Panc1 (cell line): ENCODE measurements around the gene EWSR1. TPM values are rescaled to one million over a fixed set of nuclear protein-coding genes. Genes with fewer than 3 reads are reported as not detected.
A peak's percentile ranks its signal among the peaks of the same experiment; 100 is the strongest.

ENCODE experiments used
- ATAC-seq: fragments of 200-7000 bp; cut with Tn5 transposase; 2 replicates; pipeline ENCODE4 v1.9.1; 2020; ENCODE audit warnings: mild to moderate bottlenecking, moderate library complexity
- BruUV-seq: library from RNA; stranded (reverse); fragments of 400-500 nt; replicated peaks from 2 replicates; lab custom pipeline; 2021; lab: Mats Ljungman, UMichigan
- CTCF ChIA-PET: fragments of 300-600 bp; sonication (Branson Sonifier 250); formaldehyde crosslinking; loops from one replicate; lab custom pipeline; 2022; ENCODE audit warnings: antibody characterized with exemption; lab: Charles Lee
- POLR2A ChIA-PET: fragments of 300-600 bp; sonication (Branson Sonifier 250); formaldehyde crosslinking; loops from one replicate; lab custom pipeline; 2022; ENCODE audit warnings: antibody characterized with exemption; lab: Charles Lee
- DNase-seq: peaks from one replicate; pipeline ENCODE4 v3.0.0-alpha.2; 2010; ENCODE audit warnings: low read depth, low spot score
- H3K27ac ChIP-seq: 2 replicates; pipeline ENCODE4 v1.5.1; 2011; ENCODE audit warnings: mild to moderate bottlenecking, low read length, inconsistent platforms
- H3K27me3 ChIP-seq: fragments of 200-500 bp; sonication (Bioruptor generic); 2 replicates; pipeline ENCODE4 v1.6.0; 2014; ENCODE audit warnings: low read length, inconsistent platforms; ENCODE audit not compliant: control insufficient read depth, insufficient read depth
- H3K36me3 ChIP-seq: fragments of 200-500 bp; sonication (Bioruptor generic); 2 replicates; pipeline ENCODE4 v1.5.1; 2014; ENCODE audit warnings: inconsistent platforms, mild to moderate bottlenecking, low read length, moderate library complexity; ENCODE audit not compliant: control insufficient read depth, insufficient read depth
- H3K4me1 ChIP-seq: 2 replicates; pipeline ENCODE4 v1.5.1; 2011; ENCODE audit warnings: inconsistent platforms, mild to moderate bottlenecking, low read length, moderate library complexity; ENCODE audit not compliant: control insufficient read depth, insufficient read depth
- H3K4me3 ChIP-seq, 2 experiments: 2 replicates each; pipeline ENCODE4 v1.5.1; 2011 to 2012; ENCODE audit warnings: low read depth in 2 of 2, low read length in 2 of 2, mild to moderate bottlenecking in 2 of 2, inconsistent platforms in 1 of 2, moderate library complexity in 1 of 2
- H3K9me3 ChIP-seq: fragments of 200-500 bp; sonication (Bioruptor generic); 2 replicates; pipeline ENCODE4 v1.5.1; 2014; ENCODE audit warnings: low read depth, mild to moderate bottlenecking, inconsistent platforms, low read length, moderate library complexity; ENCODE audit not compliant: control insufficient read depth, insufficient read depth
- CTCF ChIP-seq: fragments of 450-650 bp; IDR thresholded peaks from 2 replicates; pipeline ENCODE4 v1.5.1; 2017; ENCODE audit warnings: mild to moderate bottlenecking
- POLR2AphosphoS5 ChIP-seq: IDR thresholded peaks from 2 replicates; pipeline ENCODE4 v1.6.1; 2012; ENCODE audit warnings: mild to moderate bottlenecking, low read depth, low read length, moderate library complexity
- SIN3A ChIP-seq: IDR thresholded peaks from 2 replicates; pipeline ENCODE4 v1.6.1; 2012; ENCODE audit warnings: low read depth, mild to moderate bottlenecking, low read length, moderate library complexity, borderline replicate concordance; ENCODE audit not compliant: insufficient read depth
- TCF7L2 ChIP-seq: IDR thresholded peaks from 2 replicates; pipeline ENCODE4 v1.6.1; 2011; ENCODE audit warnings: mild to moderate bottlenecking, low read depth, low read length, inconsistent platforms
- in situ Hi-C: cut with HindIII; loops from 2 replicates; pipeline ENCODE4 v1.10.0; 2016; ENCODE audit warnings: low sequenced_read_pairs, low pct_unique_long_range_greater_than_20kb
- intact Hi-C: fragments of 100-400 bp; cut with micrococcal nuclease; formaldehyde crosslinking; loops from one replicate; pipeline ENCODE4 v1.10.0; 2022; ENCODE audit not compliant: unreplicated experiment
- total RNA-seq: library from RNA; stranded (reverse); gene quantifications from one replicate; pipeline ENCODE4 v1.2.1, GENCODE V29; 2021; ENCODE audit not compliant: unreplicated experiment
- TF ChIP-seq, protein P1 (sequence below), 2 experiments: IDR thresholded peaks; 2 replicates each; pipeline ENCODE4 v1.6.1; 2011 to 2012; ENCODE audit warnings: low read depth in 2 of 2, control low read depth in 1 of 2, low read length in 1 of 2, mild to moderate bottlenecking in 1 of 2, moderate library complexity in 1 of 2; ENCODE audit not compliant: insufficient read depth in 1 of 2

EWSR1 gene
- total RNA-seq, 1 experiment from 2014 or later = 272 TPM

DNA sequence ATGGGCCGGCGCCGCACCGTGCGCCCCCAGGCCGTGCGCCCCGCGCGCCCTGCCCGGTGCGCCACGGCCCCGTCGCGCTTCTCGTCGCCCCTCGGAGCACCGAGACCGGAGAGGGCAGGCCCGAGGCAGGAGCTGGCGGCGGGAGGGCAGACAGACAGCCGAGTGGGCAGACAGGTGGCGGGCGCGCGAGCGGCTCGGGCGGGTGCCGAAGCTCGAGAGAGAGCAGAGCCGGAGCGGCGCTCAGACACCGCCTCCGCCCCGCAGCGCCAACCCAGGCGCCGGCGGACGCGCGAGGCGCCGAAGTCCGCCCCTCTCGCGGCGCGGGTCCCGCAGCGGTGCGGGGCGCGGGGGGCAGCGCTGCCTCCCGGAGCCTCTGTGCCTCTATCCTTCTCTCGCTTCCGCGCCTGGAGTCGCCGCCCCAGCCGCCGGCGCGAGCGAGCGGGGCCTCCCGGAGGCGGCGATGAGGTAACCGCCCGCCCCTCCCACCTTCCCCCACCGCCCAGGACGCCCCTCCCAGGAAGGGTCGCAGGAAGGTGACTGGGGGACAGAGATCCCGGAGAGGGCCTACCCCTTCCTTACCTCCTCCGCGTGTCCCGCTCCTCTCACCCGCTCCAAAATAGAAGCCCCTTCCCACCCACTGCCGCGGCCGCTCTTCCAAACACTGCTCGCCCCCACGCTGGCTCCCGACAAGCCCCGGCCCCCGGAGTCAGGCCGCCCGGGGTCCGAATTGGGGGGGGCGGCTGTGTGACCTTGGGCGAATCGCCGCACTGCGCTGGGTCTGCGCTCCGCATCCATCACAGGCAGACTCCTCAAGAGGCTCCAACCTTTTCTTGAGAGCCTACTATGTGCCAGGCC, 47.4 kb downstream of the EWSR1 start, which contains the start of gene RASL10A:
Gene RASL10A (minus strand): TSS at position 412 of the 855 bp plus-strand sequence. CDS start 451 bp downstream, outside the sequence.
- in situ Hi-C loops = no loop called here
- BruUV-seq = no TSS peak
- H3K4me1 ChIP-seq = peaks cover 4% of the 10 kb centered on the region; the same call in 1 of the 2 replicates
- CTCF ChIA-PET = no interaction called here
- H3K36me3 ChIP-seq = no peaks in the 10 kb centered on the region
- POLR2A ChIA-PET = no interaction called here
- DNase-seq (no peak), ATAC-seq (peak; percentile 27; the same call in 1 of the 2 replicates)
- no peaks in the 10 kb centered on the region for H3K9me3 ChIP-seq
- no peaks in the 10 kb centered on the region for H3K27me3 ChIP-seq
- H3K27ac ChIP-seq = no peak within 1 kb of the TSS
- TF ChIP-seq, protein P1, sequence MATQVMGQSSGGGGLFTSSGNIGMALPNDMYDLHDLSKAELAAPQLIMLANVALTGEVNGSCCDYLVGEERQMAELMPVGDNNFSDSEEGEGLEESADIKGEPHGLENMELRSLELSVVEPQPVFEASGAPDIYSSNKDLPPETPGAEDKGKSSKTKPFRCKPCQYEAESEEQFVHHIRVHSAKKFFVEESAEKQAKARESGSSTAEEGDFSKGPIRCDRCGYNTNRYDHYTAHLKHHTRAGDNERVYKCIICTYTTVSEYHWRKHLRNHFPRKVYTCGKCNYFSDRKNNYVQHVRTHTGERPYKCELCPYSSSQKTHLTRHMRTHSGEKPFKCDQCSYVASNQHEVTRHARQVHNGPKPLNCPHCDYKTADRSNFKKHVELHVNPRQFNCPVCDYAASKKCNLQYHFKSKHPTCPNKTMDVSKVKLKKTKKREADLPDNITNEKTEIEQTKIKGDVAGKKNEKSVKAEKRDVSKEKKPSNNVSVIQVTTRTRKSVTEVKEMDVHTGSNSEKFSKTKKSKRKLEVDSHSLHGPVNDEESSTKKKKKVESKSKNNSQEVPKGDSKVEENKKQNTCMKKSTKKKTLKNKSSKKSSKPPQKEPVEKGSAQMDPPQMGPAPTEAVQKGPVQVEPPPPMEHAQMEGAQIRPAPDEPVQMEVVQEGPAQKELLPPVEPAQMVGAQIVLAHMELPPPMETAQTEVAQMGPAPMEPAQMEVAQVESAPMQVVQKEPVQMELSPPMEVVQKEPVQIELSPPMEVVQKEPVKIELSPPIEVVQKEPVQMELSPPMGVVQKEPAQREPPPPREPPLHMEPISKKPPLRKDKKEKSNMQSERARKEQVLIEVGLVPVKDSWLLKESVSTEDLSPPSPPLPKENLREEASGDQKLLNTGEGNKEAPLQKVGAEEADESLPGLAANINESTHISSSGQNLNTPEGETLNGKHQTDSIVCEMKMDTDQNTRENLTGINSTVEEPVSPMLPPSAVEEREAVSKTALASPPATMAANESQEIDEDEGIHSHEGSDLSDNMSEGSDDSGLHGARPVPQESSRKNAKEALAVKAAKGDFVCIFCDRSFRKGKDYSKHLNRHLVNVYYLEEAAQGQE (IDR thresholded peaks at IDR 0.05; ENCODE audit: insufficient read depth in 1 of 2, low read depth in 2 of 2, low read length in 1 of 2) = no peak
- TF ChIP-seq TCF7L2 = no peak
- no peak for TF ChIP-seq POLR2AphosphoS5
- no peak for TF ChIP-seq CTCF
- TF ChIP-seq SIN3A = no peak
- intact Hi-C loops = no loop called here
- peak within 1 kb of the TSS; percentile 36 to 38 for H3K4me3 ChIP-seq

DNA sequence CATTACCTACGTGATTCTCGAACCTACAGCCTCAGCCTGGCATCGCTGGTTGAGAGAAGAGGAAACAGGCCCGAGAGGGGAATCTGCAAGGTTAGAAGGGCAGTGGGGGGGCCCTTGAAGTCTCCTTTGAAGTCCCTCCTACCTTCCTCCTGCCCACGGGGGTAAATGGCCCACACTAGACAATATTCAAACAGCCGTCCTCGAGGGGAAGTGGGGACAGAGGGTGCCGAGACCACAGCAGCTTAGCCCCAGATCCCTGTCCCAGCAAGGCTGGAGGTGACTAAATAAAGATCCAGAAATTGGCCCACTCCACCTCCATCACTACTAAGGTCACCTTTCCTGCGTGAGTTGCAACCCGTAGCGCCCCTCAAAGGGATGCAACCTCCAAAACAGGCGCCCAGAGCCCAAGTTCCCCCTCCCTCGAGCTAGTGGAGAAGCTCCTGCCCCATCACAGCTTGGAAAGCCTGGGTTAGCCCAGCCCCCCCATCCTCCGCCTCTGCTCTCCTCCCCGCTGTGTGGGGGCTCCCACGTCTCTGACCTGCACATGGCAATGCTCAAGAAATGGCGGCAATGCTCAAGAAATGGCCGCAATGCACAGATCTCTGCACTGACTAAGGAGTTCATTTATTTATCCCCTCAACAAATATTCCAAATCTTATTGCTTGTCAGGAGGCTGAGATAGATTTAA, 48.2 kb downstream of the EWSR1 start:
- no TSS peak for BruUV-seq
- no peaks in the 10 kb centered on the region for H3K9me3 ChIP-seq
- in situ Hi-C loops = no loop called here
- ATAC-seq (no peak), DNase-seq (no peak)
- TF ChIP-seq TCF7L2 = no peak
- no peak for TF ChIP-seq CTCF
- TF ChIP-seq, protein P1 (IDR thresholded peaks at IDR 0.05; ENCODE audit: insufficient read depth in 1 of 2, low read depth in 2 of 2, low read length in 1 of 2) = no peak
- no peak for TF ChIP-seq SIN3A
- no peak for TF ChIP-seq POLR2AphosphoS5
- ChIA-PET CTCF (no interaction called here), POLR2A (no interaction called here)
- intact Hi-C loops = no loop called here
- no peak overlapping the region for H3K4me3 ChIP-seq
- H3K27ac ChIP-seq = no peak overlapping the region
- no peaks in the 10 kb centered on the region for H3K27me3 ChIP-seq
- H3K4me1 ChIP-seq = no peaks in the 10 kb centered on the region
- no peaks in the 10 kb centered on the region for H3K36me3 ChIP-seq
